HepG2 (cell line): ENCODE measurements around the gene UBTF. TPM values are rescaled to one million over a fixed set of nuclear protein-coding genes. Genes with fewer than 3 reads are reported as not detected.
A peak's percentile ranks its signal among the peaks of the same experiment; 100 is the strongest.

ENCODE experiments used
- EP300 ChIP-seq, 3 experiments: sonication (generic) in 1 of 3; formaldehyde crosslinking in 1 of 3; IDR thresholded peaks; 2 replicates each; pipeline versions ENCODE4 v1.5.1 to v1.6.1; 2011 to 2020; ENCODE audit warnings: low read depth in 2 of 3, low read length in 2 of 3, borderline replicate concordance in 1 of 3, improper control_type of control experiment in 1 of 3, mild to moderate bottlenecking in 1 of 3, missing genetic modification reagents in 1 of 3, moderate library complexity in 1 of 3
- SAP130 ChIP-seq: IDR thresholded peaks from 2 replicates; pipeline ENCODE4 v1.6.1; 2016; ENCODE audit warnings: low read depth
- SMARCE1 ChIP-seq: fragments of 450-650 bp; IDR thresholded peaks from 2 replicates; pipeline ENCODE4 v1.6.1; 2017; ENCODE audit warnings: borderline replicate concordance
- SNAPC2 ChIP-seq: sonication (generic); formaldehyde crosslinking; IDR thresholded peaks from 2 replicates; pipeline ENCODE4 v1.8.1; 2022; ENCODE audit warnings: mild to moderate bottlenecking, missing genetic modification reagents
- SP5 ChIP-seq: IDR thresholded peaks from 2 replicates; pipeline ENCODE4 v1.6.1; 2016; ENCODE audit warnings: low read depth, borderline replicate concordance
- TOE1 ChIP-seq: sonication (generic); formaldehyde crosslinking; IDR thresholded peaks from 2 replicates; pipeline ENCODE4 v1.4.0; 2020; ENCODE audit warnings: mild to moderate bottlenecking, missing genetic modification reagents
- ZFP1 ChIP-seq: IDR thresholded peaks from 2 replicates; pipeline ENCODE4 v1.6.1; 2016
- ZNF343 ChIP-seq: sonication (generic); formaldehyde crosslinking; IDR thresholded peaks from 2 replicates; pipeline ENCODE4 v1.4.0; 2020; ENCODE audit warnings: mild to moderate bottlenecking, missing genetic modification reagents
- ZNF550 ChIP-seq: sonication (generic); formaldehyde crosslinking; IDR thresholded peaks from 2 replicates; pipeline ENCODE4 v1.4.0; 2020; ENCODE audit warnings: mild to moderate bottlenecking, missing genetic modification reagents, borderline replicate concordance
- ZNF841 ChIP-seq: sonication (generic); formaldehyde crosslinking; IDR thresholded peaks from 2 replicates; pipeline ENCODE4 v1.8.1; 2023; ENCODE audit warnings: missing genetic modification reagents, borderline replicate concordance
- polyA plus RNA-seq, 8 experiments: library from polyadenylated mRNA; depleted of rRNA in 3 of 8; stranded (reverse) in 7 of 8; unstranded in 1 of 8; fragments of >200 nt; fragmentation: Illumina TruSeq in 4 of 8; extraction: Trizol in 4 of 8; gene quantifications; 2 replicates each; pipeline versions ENCODE4 v1.2.1 to v1.2.3, GENCODE V29; 2011 to 2016; ENCODE audit warnings: low read depth in 4 of 8, missing spikeins in 1 of 8, mixed read lengths in 1 of 8; ENCODE audit not compliant: insufficient read depth in 1 of 8
- total RNA-seq, 5 experiments: library from RNA; depleted of rRNA; stranded (reverse); fragments of >200 nt; fragmentation: Illumina TruSeq; extraction: Trizol; gene quantifications; 2 replicates each; pipeline ENCODE4 v1.2.3, GENCODE V29; 2016; ENCODE audit warnings: low read depth in 1 of 5
- TF ChIP-seq, protein P1 (sequence below): sonication (generic); formaldehyde crosslinking; IDR thresholded peaks from 2 replicates; pipeline ENCODE4 v1.4.0; 2020; ENCODE audit warnings: missing genetic modification reagents
- TF ChIP-seq, protein P2 (sequence below): sonication (generic); formaldehyde crosslinking; IDR thresholded peaks from 2 replicates; pipeline ENCODE4 v1.4.0; 2020; ENCODE audit warnings: missing genetic modification reagents
- TF ChIP-seq, protein P3 (sequence below): sonication (generic); formaldehyde crosslinking; IDR thresholded peaks from 2 replicates; pipeline ENCODE4 v1.4.0; 2020; ENCODE audit warnings: mild to moderate bottlenecking, missing genetic modification reagents, borderline replicate concordance
- TF ChIP-seq, protein P4 (sequence below): sonication (generic); formaldehyde crosslinking; IDR thresholded peaks from 2 replicates; pipeline ENCODE4 v1.9.0; 2021; ENCODE audit warnings: missing genetic modification reagents, mild to moderate bottlenecking, borderline replicate concordance
- TF ChIP-seq, protein P5 (sequence below): sonication (generic); formaldehyde crosslinking; IDR thresholded peaks from 2 replicates; pipeline ENCODE4 v1.8.1; 2023; ENCODE audit warnings: mild to moderate bottlenecking, missing genetic modification reagents, borderline replicate concordance

Gene UBTF
- total and polyA plus RNA-seq, 2 of the 13 experiments (the other 11 are each of a cell fraction or from before 2014, with no cell fraction given): 15.2 to 60.9 TPM

DNA sequence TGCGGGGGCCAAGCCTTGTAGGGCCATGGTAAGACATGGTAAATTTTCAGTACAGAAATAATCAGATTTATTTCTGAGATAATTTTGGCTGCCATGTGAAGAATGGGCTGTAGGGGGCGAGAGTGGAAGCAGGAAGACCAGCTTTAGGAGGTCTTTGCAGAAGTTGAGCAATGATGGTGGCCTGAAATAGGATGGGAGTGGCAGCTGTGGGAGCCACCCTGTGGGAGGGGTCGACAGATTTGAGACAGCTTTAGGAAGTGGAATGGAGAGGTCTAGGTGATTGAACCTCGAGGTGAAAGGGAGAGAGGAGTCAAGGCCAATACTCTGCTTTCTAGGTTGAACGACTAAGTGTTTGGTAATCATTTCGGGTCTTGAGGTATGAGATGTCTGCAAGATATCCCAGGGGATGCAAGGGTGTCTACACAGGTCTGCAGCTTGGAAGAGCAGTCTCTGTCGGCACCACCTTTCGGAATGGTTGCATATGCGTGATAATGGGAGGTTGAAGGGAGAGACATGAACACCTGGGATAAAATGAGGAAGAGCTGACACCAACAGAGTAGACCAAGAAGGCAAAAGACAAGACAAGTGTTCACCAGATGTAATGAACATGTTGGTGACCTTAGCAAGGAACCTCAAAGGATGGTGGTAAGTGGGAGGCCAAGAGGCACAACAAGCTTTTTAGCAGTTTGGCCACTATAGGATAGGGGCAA is 15.6 kb downstream of the UBTF start (continued):
- TF ChIP-seq ZNF841 (CRISPR knock-in tag): no peak
- TF ChIP-seq, protein P1, sequence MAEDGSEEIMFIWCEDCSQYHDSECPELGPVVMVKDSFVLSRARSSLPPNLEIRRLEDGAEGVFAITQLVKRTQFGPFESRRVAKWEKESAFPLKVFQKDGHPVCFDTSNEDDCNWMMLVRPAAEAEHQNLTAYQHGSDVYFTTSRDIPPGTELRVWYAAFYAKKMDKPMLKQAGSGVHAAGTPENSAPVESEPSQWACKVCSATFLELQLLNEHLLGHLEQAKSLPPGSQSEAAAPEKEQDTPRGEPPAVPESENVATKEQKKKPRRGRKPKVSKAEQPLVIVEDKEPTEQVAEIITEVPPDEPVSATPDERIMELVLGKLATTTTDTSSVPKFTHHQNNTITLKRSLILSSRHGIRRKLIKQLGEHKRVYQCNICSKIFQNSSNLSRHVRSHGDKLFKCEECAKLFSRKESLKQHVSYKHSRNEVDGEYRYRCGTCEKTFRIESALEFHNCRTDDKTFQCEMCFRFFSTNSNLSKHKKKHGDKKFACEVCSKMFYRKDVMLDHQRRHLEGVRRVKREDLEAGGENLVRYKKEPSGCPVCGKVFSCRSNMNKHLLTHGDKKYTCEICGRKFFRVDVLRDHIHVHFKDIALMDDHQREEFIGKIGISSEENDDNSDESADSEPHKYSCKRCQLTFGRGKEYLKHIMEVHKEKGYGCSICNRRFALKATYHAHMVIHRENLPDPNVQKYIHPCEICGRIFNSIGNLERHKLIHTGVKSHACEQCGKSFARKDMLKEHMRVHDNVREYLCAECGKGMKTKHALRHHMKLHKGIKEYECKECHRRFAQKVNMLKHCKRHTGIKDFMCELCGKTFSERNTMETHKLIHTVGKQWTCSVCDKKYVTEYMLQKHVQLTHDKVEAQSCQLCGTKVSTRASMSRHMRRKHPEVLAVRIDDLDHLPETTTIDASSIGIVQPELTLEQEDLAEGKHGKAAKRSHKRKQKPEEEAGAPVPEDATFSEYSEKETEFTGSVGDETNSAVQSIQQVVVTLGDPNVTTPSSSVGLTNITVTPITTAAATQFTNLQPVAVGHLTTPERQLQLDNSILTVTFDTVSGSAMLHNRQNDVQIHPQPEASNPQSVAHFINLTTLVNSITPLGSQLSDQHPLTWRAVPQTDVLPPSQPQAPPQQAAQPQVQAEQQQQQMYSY (CRISPR knock-in tag): no peak
- TF ChIP-seq, protein P2, sequence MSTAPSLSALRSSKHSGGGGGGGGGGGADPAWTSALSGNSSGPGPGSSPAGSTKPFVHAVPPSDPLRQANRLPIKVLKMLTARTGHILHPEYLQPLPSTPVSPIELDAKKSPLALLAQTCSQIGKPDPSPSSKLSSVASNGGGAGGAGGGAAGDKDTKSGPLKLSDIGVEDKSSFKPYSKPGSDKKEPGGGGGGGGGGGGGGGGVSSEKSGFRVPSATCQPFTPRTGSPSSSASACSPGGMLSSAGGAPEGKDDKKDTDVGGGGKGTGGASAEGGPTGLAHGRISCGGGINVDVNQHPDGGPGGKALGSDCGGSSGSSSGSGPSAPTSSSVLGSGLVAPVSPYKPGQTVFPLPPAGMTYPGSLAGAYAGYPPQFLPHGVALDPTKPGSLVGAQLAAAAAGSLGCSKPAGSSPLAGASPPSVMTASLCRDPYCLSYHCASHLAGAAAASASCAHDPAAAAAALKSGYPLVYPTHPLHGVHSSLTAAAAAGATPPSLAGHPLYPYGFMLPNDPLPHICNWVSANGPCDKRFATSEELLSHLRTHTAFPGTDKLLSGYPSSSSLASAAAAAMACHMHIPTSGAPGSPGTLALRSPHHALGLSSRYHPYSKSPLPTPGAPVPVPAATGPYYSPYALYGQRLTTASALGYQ (CRISPR knock-in tag): no peak
- TF ChIP-seq SMARCE1: no peak
- peak; percentile 33; the same call in 1 of the 2 replicates for TF ChIP-seq SP5 (CRISPR knock-in tag)
- no peak for TF ChIP-seq EP300 (IDR thresholded peaks at IDR 0.05; ENCODE audit: low read depth in 2 of 2, low read length in 2 of 2)
- TF ChIP-seq EP300 (CRISPR knock-in tag; IDR thresholded peaks at IDR 0.05; ENCODE audit: borderline replicate concordance): no peak
- TF ChIP-seq, protein P3, sequence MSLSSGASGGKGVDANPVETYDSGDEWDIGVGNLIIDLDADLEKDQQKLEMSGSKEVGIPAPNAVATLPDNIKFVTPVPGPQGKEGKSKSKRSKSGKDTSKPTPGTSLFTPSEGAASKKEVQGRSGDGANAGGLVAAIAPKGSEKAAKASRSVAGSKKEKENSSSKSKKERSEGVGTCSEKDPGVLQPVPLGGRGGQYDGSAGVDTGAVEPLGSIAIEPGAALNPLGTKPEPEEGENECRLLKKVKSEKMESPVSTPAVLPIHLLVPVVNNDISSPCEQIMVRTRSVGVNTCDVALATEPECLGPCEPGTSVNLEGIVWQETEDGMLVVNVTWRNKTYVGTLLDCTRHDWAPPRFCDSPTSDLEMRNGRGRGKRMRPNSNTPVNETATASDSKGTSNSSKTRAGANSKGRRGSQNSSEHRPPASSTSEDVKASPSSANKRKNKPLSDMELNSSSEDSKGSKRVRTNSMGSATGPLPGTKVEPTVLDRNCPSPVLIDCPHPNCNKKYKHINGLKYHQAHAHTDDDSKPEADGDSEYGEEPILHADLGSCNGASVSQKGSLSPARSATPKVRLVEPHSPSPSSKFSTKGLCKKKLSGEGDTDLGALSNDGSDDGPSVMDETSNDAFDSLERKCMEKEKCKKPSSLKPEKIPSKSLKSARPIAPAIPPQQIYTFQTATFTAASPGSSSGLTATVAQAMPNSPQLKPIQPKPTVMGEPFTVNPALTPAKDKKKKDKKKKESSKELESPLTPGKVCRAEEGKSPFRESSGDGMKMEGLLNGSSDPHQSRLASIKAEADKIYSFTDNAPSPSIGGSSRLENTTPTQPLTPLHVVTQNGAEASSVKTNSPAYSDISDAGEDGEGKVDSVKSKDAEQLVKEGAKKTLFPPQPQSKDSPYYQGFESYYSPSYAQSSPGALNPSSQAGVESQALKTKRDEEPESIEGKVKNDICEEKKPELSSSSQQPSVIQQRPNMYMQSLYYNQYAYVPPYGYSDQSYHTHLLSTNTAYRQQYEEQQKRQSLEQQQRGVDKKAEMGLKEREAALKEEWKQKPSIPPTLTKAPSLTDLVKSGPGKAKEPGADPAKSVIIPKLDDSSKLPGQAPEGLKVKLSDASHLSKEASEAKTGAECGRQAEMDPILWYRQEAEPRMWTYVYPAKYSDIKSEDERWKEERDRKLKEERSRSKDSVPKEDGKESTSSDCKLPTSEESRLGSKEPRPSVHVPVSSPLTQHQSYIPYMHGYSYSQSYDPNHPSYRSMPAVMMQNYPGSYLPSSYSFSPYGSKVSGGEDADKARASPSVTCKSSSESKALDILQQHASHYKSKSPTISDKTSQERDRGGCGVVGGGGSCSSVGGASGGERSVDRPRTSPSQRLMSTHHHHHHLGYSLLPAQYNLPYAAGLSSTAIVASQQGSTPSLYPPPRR (CRISPR knock-in tag): no peak
- 0 out of 2 replicates have a peak, but pooled peaks have one; percentile 41 for TF ChIP-seq ZFP1 (CRISPR knock-in tag)
- TF ChIP-seq ZNF343: no peak
- no peak for TF ChIP-seq ZNF550 (CRISPR knock-in tag)
- no peak for TF ChIP-seq TOE1
- peak; percentile 34; the same call in 1 of the 2 replicates for TF ChIP-seq SAP130 (CRISPR knock-in tag)
- TF ChIP-seq, protein P4, sequence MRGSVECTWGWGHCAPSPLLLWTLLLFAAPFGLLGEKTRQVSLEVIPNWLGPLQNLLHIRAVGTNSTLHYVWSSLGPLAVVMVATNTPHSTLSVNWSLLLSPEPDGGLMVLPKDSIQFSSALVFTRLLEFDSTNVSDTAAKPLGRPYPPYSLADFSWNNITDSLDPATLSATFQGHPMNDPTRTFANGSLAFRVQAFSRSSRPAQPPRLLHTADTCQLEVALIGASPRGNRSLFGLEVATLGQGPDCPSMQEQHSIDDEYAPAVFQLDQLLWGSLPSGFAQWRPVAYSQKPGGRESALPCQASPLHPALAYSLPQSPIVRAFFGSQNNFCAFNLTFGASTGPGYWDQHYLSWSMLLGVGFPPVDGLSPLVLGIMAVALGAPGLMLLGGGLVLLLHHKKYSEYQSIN (CRISPR knock-in tag): no peak
- TF ChIP-seq, protein P5, sequence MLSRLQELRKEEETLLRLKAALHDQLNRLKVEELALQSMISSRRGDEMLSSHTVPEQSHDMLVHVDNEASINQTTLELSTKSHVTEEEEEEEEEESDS: no peak
- no peak for TF ChIP-seq SNAPC2 (CRISPR knock-in tag)
